IMR-90 (cell line): ENCODE measurements around the gene ELAC1.

Experiments used
- CEBPB ChIP-seq: IDR thresholded peaks from 2 replicates; pipeline ENCODE4 v1.6.1; 2012; ENCODE audit warnings: low read depth, low read length, improper control_type of control experiment
- MAFK ChIP-seq: IDR thresholded peaks from 2 replicates; pipeline ENCODE4 v1.6.1; 2012; ENCODE audit warnings: low read depth, low read length, improper control_type of control experiment
- MXI1 ChIP-seq: IDR thresholded peaks from 2 replicates; pipeline ENCODE4 v1.6.1; 2012; ENCODE audit warnings: low read depth, mild to moderate bottlenecking, low read length, moderate library complexity, borderline replicate concordance
- POLR2A ChIP-seq: IDR thresholded peaks from 2 replicates; pipeline ENCODE4 v1.6.1; 2012; ENCODE audit warnings: mild to moderate bottlenecking, low read depth, low read length
- RFX5 ChIP-seq: IDR thresholded peaks from 2 replicates; pipeline ENCODE4 v1.8.0; 2012; ENCODE audit warnings: low read depth, mild to moderate bottlenecking, low read length, moderate library complexity
- TF ChIP-seq, protein P1 (sequence below): conservative IDR thresholded peaks from 2 replicates; pipeline ENCODE4 v1.5.1; 2012; ENCODE audit warnings: mild to moderate bottlenecking, low read depth, low read length, improper control_type of control experiment
- TF ChIP-seq, protein P2 (sequence below): fragments of 150-350 bp; IDR thresholded peaks from 2 replicates; pipeline ENCODE4 v1.6.1; 2017; ENCODE audit warnings: mild to moderate bottlenecking, antibody characterized with exemption, low read length, low read depth

DNA sequence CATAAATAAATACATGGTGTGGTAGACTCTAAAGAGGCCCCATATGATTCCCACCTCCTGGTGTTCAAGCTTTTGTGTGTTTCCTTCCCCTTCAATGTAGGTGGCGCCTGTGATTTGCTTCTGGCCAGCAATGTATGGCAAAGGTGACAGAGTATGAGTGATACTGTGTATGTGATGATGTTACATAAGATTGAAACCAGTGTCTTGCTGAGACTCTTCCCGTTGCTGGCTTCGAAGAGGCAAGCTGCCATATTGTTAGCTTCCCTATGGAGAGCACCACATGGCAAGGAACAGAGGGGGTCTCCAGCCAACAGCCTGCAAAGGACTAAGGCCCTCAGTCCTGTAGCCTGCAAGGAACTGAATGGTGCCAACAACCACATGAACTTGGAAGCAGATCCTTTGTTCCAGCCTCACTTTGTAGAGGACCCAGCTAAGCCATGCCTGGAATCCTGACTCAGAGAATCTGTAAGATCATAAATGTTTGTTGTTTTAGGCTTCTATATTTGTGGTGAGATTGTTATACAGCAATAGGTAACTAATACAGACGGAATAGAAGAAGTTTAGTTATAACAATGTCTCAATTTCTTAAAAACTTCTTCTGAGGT, 60.5 kb downstream of the ELAC1 start:
- TF ChIP-seq MAFK, result no peak
- TF ChIP-seq, protein P1, sequence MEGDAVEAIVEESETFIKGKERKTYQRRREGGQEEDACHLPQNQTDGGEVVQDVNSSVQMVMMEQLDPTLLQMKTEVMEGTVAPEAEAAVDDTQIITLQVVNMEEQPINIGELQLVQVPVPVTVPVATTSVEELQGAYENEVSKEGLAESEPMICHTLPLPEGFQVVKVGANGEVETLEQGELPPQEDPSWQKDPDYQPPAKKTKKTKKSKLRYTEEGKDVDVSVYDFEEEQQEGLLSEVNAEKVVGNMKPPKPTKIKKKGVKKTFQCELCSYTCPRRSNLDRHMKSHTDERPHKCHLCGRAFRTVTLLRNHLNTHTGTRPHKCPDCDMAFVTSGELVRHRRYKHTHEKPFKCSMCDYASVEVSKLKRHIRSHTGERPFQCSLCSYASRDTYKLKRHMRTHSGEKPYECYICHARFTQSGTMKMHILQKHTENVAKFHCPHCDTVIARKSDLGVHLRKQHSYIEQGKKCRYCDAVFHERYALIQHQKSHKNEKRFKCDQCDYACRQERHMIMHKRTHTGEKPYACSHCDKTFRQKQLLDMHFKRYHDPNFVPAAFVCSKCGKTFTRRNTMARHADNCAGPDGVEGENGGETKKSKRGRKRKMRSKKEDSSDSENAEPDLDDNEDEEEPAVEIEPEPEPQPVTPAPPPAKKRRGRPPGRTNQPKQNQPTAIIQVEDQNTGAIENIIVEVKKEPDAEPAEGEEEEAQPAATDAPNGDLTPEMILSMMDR, result 0 out of 2 replicates have a peak, but pooled peaks have one; percentile 6
- no peak for TF ChIP-seq CEBPB
- TF ChIP-seq, protein P2, sequence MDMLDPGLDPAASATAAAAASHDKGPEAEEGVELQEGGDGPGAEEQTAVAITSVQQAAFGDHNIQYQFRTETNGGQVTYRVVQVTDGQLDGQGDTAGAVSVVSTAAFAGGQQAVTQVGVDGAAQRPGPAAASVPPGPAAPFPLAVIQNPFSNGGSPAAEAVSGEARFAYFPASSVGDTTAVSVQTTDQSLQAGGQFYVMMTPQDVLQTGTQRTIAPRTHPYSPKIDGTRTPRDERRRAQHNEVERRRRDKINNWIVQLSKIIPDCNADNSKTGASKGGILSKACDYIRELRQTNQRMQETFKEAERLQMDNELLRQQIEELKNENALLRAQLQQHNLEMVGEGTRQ, result no peak
- no peak for TF ChIP-seq POLR2A
- no peak for TF ChIP-seq MXI1
- TF ChIP-seq RFX5, result no peak
